RCC 7860 (cell line): ENCODE measurements around the gene NXN.
A peak's percentile ranks its signal among the peaks of the same experiment; 100 is the strongest.
"Not testable (repeated sequence)": the region's sequence is repeated elsewhere in the genome, so short reads cannot be mapped to it uniquely, and the experiment has no call there.

Experiments
- DNase-seq: peaks from one replicate; pipeline ENCODE4 v3.0.0-alpha.2; 2015; ENCODE audit warnings: low spot score
- FAIRE-seq: peaks from 2 replicates; lab custom pipeline; 2012; peaks lifted over from hg19 to GRCh38; lab: Jason Lieb, UNC

The NXN gene

GRCh38 chr17:957856-958421 lies 21.6 kb downstream of the NXN start:
- DNase-seq, result no peak
- no peak for FAIRE-seq

DNA sequence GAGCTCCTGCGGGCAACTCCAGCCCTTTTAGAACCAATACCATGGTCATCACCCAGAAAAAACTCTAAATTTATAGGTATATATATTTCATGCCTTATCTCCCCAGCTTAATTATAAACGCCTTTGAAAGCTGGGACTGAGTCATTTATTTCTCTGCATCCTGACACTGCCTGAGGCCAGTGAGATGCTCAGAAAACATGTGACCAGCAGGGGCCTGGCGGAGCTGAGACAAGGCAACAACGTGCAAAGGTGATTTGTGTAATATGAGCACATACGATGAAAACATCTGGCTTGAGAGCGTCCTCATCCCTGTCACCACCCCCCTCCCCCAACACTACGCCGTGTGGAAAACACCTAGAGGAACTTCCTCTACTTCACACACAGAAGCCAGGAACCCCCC lies 22.7 kb downstream of the NXN start:
- FAIRE-seq, result no peak
- DNase-seq, result no peak

DNA sequence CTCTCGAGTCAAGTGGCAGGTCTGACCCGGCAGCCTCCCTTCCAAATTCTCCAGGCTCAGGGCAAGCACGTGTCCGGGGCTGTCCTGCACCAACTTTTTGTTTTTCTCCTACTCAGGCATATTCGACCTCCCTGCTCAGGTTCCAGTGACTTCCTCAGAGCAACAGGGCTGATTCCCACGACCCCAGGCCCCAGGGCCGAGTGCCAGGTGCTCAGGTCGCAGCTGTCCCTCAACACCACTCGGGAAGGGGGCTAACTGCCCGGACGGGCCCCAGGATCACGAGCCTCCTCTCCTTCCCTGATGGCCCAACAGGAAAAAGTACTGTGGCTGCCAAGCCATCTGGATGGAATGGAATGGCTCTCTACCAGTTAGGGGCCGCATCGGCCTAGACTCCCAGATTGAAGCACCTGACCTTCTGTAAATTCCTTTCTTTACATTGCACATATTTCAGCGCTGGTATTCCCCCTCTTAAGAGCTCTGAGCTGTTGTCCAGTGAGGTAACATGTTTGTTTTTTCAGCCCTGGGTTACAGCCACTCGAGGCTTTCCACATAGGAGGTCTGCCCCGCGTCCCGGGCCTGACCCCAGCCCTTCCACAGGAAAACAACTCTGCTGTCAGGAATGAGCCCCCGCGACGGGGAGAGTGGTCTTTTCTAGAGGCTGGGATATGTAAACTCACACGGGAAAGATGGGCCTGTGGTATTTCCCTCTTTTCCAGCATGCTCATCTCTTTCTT lies 25.0 kb downstream of the NXN start:
- DNase-seq (no peak), FAIRE-seq (no peak)

DNA sequence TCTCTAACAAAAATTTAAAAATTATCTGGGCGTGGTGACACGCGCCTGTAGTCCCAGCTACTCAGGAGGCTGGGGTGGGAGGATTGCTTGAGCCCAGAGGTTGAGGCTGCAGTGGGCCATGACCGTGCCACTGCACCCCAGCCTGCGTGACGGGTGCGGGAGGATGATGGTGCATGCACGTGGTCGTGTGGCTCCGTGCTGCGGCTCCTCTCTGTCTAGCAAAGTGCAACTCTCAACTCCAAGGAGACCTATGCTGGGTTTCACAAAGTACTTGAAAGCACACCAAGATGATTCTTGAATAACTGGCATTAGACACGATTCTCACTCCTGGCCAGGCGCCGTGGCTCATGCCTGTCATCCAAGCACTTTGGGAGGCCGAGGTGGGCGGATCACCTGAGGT lies 25.8 kb downstream of the NXN start:
- no peak for FAIRE-seq
- no peak for DNase-seq

DNA sequence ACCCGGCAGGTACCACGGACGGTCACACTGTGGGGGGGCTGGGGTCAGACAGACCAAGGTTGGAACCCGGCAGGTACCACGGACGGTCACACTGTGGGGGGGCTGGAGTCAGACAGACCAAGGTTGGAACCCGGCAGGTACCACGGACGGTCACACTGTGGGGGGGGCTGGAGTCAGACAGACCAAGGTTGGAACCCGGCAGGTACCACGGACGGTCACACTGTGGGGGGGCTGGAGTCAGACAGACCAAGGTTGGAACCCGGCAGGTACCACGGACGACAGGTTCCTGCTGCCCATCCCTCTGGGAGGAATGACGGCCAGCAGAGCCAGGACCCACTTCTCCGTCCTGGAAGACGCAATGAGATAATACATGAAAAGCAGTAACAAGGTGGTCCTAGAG lies 27.0 kb downstream of the NXN start:
- DNase-seq, FAIRE-seq: not testable (repeated sequence)

DNA sequence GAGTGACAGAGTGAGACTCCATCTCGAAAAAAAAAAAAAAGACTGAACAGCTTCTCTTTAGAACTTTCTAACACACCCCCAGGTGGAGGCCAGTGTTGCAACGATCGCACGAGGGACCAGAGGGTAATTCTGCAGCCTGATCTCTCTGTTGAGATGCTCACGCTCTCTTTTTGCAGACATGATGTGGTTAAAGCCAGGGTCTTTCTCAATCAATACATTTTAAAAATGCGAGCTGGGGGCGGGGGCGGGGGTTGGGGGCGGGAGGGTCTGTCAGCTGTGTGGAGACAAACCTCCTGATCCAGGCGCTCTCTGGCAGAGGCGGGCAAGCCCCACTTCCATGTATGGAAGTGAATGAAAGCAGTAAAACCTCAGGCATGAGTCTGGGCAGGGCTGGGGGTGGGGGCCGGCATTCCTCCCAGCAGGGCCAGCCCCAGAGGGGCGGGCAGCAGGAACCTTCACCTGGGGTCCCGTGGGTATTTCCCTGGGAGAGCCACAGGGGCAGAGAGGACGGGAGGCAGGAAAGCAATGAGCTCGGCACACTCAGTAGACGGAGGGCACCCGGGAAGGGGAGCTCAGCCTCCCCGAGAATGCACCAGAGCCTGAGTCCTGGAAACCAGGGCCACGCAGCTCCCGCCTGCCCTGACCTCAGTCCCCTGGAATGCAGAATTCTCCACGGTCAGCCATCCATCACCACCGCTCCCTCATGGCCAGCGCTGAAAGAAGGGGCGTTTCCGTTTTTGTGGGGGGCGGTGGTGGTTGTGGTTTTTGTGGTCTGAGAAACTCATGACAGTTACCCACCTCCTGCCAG lies 28.0 kb downstream of the NXN start:
- peak; percentile 94 for DNase-seq
- FAIRE-seq, result peak; percentile 92

DNA sequence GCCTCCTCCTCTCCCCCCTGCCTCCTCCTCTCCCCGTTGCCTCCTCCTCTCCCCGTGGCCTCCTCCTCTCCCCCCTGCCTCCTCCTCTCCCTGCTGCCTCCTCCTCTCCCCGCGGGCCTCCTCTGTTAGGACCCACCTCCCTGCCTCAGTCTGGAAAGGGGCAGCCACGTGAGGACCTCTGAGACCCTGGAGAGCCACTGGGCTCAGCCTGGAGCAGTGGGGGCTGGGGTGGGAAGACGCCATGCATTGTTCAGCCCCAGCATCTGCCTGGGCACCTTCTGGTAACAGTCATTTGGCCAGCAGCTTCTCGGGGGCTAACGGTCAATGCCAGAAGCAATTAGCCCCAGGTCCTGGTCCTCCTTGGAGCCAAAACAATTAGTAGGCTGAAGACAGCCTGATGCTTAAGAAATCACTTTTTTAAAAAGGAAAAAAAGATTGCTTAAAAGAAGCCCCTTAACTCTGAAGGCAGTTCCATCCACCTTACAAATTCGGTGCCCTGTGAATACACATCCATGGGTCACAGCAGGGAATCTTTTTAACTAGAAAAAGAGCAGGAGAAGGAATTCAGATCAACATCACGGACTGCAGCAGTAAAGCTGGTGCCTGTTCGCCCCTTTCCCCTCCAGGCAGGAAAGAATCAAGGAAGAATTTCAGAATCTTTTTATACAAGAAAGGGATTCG lies 29.8 kb downstream of the NXN start:
- no peak for DNase-seq

GRCh38 chr17:948284-948852 lies 31.2 kb downstream of the NXN start:
- DNase-seq (no peak), FAIRE-seq (no peak)

More for the DNA sequence above, 29.8 kb downstream of the NXN start:
- FAIRE-seq, result no peak

- FAIRE-seq, result no peak
- DNase-seq, result no peak
These were observed 32.9 kb downstream of the NXN start for GRCh38 chr17:946510-947236.

DNA sequence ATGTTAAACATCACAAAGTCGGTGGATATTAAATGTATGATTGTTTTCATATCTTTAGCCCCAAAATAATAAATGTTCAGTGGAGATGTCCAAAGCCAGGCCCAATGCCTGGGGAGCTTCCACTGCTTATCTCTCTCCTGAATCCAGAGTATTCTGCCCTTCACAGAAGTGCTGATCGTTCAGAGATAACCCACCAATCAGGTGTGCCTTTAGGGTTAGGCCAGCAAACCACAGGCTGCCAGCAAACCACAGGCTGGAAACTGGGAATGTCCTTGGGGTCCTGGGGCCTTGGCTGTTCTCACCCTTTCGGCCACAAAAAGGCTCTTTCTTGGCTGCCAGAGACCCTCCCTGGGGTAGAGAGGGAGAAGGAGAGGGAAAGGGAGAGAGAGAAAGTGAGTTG lies 33.9 kb downstream of the NXN start:
- FAIRE-seq (no peak), DNase-seq (no peak)

- FAIRE-seq (no peak), DNase-seq (no peak)
These were observed 35.2 kb downstream of the NXN start for GRCh38 chr17:944266-944826.

- FAIRE-seq (no peak), DNase-seq (no peak)
These were observed 44.1 kb downstream of the NXN start for GRCh38 chr17:935485-935884.

DNA sequence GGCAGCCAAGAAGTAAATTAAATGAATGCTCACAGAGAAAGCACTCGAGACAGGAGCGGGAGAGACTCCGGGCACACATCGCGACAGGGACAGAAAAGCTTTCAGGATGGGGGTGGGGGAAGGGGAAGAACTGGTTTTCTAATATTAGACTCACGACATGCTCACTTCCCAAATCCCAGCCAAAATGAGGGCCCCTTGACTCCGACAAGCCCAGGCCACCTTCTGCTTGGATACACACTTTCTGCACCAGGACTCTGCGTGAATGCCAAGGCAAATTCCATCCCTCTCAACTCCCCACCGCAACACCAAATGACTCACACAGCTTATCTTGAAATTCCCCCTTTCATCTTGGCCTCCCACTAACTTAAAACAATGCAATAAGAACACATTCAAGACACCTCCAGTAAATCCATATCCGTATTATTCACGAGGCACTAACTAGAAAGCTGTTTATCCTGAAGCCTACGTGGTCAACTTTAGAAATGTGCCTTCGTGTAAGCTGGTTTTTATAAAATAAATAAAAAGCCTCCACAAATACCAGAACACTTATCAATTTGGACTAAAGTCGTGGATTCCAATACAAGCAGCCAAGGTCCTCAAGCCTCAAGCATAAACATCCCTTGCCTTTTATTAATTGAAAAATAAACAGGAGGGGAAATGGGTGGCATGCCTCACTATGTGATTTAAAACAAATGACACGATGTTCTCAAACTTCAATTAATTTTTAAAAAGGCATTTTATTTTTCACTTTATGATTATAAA lies 46.1 kb downstream of the NXN start:
- FAIRE-seq (peak; percentile 95), DNase-seq (peak; percentile 95)

DNA sequence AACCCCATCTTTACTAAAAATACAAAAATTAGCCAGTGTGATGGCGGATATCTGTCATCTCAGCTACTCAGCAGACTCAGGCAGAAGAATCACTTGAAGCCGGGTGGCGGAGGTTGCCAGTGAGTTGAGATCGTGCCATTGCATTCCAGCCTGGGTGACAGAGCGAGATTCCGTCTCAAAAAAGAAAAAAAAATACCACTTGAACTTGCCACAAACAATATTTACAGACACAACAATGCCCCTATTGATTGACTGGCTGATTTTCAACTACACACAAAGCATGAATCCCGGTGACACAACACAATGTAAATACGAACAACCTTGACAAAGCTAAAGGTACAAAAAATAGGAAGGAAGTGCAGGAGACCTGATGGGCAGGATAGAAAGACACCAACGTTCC lies 49.3 kb downstream of the NXN start:
- FAIRE-seq (no peak), DNase-seq (no peak)

- no peak for DNase-seq
- no peak for FAIRE-seq
These were observed 50.0 kb downstream of the NXN start for GRCh38 chr17:929586-929985.

- FAIRE-seq (peak; percentile 89), DNase-seq (peak; percentile 95)
These were observed 51.7 kb downstream of the NXN start for GRCh38 chr17:927611-928461.

DNA sequence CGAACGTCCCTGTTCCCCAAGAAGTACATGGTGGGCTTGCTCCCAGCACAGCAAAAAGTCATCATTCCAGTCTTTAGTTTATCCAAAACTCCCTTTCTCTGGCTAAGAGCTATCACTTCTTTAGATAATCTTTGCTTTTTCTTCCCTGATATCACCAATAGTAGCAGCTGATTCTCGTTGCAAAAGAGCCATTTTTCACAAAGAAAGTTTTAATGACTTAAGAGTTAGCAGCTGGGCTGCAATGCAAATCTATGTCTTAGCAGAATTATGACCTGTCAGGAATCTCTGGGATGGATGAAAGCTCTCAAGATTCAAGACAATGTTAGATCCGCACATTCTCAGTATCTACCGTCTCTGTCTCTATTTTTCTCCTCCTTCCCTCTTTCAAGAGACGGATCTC lies 53.8 kb downstream of the NXN start:
- FAIRE-seq (no peak), DNase-seq (no peak)

- DNase-seq (no peak), FAIRE-seq (no peak)
These were observed 54.7 kb downstream of the NXN start for GRCh38 chr17:924711-925475.
